CD1c-positive myeloid dendritic cell (primary cell): ENCODE results near the gene TCL1B.
"Not testable (repeated sequence)": the region's sequence is repeated elsewhere in the genome, so short reads cannot be mapped to it uniquely, and the experiment has no call there.

ENCODE experiments used
- DNase-seq: peaks from one replicate; pipeline ENCODE4 v3.0.0-alpha.2; 2016; ENCODE audit errors: extremely low spot score

The TCL1B gene

GRCh38 chr14:95685978-95686922, at the start of gene TCL1B:
Gene TCL1B, plus strand, starts transcription at chr14:95686426. Its CDS starts 42 bp downstream, at chr14:95686468.
- DNase-seq = no peak

DNA sequence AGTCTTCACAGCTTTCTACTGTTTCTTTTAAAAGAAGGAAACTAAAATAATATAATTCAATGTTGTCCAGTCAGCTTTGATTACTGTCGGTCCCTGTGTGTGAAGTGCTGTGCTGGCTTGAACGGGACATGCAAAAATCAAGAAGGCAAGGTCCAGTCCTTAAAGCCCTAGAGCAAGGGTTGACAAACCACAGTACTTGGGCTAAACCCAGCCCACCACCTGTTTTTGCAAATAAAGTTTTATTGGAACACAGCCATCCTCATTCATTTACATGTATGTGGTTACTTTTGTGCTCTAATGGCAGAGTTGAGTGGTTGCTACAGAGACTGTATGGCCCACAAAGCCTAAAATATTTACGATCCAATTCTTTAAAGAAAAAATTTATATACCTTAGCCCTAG, 41.2 kb upstream of the TCL1B start:
- no peak for DNase-seq

GRCh38 chr14:95645389-95645996, 40.7 kb upstream of the TCL1B start:
- no peak for DNase-seq

GRCh38 chr14:95647926-95648325, 38.3 kb upstream of the TCL1B start:
- no peak for DNase-seq

DNA sequence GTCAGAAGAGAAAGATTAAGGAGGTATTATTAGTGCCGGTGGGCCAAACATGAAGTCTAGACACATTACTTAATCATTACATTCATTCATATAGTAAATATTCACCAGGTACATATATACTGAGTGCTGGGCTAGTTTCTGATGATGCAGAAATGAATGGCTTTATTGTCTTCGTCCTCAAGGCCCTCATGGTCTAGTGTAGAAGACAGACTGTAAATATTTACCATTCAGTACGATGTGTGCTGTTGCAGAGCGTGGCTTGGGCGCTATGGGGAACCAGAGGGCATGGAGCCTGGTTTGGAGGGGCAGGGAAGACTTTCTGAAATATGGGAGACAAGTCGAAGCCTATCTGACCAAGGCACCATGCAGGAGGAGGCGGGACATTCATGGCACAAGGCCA, 37.0 kb upstream of the TCL1B start:
- DNase-seq = no peak

DNA sequence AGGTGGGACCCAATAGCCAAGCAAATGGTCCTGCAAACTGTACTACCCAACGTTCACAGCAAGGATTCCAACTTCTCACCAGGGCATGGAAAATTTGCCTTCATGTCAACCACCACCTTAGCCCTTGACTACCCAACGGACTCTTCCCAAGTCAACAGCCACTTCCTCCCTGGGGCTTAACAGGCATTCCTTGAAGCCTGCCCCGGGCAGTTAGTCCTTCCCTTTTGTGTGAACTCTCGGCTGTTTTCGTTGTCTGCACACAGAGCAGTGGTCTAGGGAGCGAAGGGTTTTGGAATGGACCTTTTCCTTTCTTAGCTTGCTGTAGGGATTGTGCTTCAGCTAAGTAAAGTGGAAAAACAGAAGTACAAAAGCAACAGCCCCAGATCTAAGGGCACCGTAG, 35.2 kb upstream of the TCL1B start:
- no peak for DNase-seq

DNA sequence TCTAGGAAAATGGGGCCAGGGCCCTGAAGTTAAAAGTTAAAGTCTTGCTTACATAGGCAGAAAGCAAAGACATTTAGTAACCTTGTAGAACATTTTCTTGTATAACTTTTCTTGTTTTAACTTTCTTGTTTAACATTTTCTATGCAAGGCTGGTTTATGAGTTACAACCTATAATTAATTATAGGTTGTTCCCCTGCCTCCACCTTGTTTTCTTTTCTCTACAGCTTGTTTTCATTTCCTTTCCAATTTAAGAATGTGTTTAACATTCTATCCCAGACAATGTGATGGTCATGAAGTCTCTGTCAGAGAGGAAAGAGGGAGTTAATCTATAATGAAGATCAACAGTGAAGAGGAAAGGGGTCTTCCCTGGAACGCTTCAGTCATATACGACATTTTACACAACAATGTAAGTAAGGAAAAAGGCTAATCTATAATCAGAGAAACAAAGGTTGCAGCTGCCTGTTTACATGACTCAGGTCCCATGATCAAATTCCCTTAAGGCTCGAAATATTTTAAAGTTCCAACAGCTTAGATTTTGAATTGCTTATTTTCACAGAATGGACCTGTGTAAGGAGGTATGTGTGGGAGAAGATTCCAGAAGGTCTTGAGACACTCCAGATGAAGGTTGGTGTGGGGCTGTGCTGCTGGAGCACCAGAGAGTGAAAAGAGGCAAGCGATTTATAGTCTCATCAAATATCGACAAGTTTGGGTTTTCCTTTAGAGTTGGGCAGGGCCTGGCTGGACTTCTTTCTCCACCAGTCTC, 34.2 kb upstream of the TCL1B start:
- DNase-seq = no peak

GRCh38 chr14:95652690-95653089, 33.5 kb upstream of the TCL1B start:
- no peak for DNase-seq

GRCh38 chr14:95655461-95655860, 30.8 kb upstream of the TCL1B start:
- no peak for DNase-seq

DNA sequence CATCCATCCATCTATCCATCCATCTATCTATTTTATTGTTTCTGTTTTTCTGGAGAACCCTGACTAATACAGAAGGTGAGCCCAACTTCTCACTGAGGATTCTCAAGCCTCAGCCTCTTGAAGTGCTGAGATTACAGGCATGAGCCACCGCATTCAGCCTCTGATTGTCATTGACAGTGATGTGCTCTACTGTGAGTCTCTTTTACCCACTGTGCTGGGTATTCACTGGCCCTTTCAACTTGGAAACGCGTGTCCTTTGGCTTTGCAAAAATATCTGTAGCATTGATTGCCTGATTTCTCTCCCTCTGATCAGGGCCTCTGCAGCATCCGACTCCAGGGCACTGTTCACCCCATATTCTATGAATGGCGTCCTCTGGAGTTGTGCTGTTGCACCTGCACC, 29.6 kb upstream of the TCL1B start:
- no peak for DNase-seq

- no peak for DNase-seq
Observed at GRCh38 chr14:95657454-95657853, 28.8 kb upstream of the TCL1B start.

DNA sequence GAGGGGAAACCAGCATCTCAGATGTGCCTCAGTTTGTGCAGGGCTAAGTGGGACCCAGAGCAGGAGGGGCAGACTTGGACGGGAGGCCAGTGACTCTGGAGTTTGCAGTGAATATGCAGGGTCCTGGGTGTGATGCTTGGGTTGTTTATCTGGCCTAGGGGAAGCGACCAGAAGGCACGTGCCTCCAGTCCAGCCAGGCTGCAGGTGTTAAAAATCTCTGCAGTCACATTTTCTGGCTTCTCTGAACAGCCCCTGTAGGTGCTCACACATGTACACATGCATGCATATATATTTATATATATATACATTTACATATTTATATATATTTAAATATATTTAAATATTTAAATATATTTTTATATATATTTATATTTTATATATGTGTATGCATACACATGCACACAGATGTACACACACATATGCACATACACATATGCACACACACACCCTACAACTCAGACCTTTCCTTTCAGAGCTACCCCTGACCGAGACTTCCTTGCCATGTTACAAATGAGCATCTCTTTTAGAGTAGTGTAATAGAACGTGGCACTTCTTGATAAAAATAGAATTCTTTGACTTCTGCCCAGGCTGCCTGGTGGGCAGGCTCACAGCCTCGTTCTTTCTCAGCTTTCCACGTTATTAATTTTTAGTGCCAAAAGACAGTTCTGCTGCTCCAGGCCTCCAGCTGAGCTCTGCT, 26.8 kb upstream of the TCL1B start:
- no peak for DNase-seq

- no peak for DNase-seq
Observed at GRCh38 chr14:95659990-95660385, 26.2 kb upstream of the TCL1B start.

DNA sequence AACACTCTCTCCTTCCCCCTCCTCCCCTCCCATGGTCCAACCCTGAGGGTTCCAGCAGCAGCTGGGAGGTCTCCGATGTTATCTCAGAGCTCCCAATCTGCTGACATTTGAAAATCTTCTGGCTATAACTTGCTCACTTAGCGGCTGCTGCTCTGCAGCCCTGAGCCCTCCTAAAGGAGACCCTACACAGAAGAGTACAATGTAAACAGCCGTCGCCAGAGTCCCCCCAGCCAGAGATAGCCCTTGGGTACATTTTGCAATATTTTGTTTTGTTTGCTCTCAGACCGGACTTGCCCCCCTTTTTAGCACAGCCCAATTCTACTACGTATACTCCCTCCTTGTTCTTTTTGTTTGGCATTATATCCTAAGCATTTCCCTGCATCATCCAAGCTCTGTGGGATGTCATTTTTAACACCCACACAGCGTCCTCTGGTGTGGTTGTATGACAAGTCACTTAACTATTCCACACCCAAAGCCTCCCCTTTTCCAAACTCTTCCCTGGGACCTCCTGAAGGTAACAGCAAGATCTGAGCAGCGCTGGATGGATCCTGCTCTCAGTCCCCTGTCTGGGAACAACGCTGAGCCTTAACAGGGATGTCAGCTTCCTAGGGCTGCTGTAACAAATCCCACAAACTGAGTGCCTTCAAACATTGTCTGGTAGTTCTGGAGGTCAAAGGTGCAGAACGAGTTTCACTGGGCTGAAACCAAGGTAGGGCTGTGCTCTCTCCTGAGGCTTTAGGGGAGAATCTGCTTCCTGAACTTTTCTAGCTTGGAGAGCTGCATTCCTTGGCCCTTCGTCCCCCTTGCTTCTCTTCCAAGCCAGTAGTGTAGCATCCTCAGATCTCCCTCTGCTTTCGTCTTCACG, 25.3 kb upstream of the TCL1B start:
- no peak for DNase-seq

- no peak for DNase-seq
Observed at GRCh38 chr14:95662376-95663186, 23.6 kb upstream of the TCL1B start.

- no peak for DNase-seq
Observed at GRCh38 chr14:95663226-95663797, 22.9 kb upstream of the TCL1B start.

DNA sequence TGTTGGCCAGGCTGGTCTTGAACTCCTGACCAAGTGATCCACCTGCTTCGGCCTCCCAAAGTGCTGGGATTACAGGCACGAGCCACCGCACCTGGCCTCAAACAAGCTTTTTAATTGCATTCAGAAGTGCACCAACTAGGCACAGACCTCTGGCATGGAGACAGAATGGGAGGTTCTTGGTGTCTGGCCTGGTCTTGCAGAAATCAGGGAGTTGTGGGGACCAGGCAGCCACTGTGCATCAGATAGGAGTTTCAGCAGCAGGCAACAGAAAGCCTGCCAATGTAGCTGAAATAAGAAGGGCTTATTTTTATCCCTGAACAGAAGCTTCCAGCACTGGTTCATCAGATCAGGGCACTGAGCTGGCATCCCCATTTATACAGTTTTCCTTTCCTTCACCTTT, 22.2 kb upstream of the TCL1B start:
- no peak for DNase-seq

DNA sequence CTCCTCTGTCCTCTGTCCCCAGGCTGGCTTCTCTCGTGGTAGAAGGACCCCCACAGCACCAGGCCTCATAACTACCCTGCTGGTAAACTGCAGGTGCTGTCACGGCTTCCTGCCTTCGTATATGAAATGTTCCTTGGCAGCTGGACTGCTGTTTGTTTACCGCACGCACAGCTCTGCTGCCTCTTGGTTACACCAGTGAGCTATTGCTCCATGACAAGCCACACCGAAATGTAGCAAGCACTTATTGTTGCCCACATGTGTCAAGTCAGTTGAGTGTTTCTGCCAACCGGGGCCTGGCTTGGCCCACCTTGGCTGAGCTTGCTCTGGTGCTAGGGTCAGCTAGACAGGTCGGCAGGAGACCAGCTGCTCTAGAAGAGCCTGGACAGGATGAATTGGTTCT, 21.7 kb upstream of the TCL1B start:
- DNase-seq = no peak

GRCh38 chr14:95665530-95665929, 20.7 kb upstream of the TCL1B start:
- not testable (repeated sequence) for DNase-seq

- DNase-seq = no peak
Observed at GRCh38 chr14:95666450-95666849, 19.8 kb upstream of the TCL1B start.
